Measurements from ENCODE around the gene CCIN.

CCIN gene

GRCh38 chr9:36144309-36145232, 24.6 kb upstream of the CCIN start:
- no peak for DNase-seq (ENCODE audit: low spot score)
- CTCF ChIA-PET: interaction anchor here (0.7 kb wide), 1 partner anchor 21 kb away, joined by 3 read pairs; no protein-coding TSS in a partner anchor
- no peak overlapping the region for H3K27ac ChIP-seq
- POLR2A ChIA-PET (ENCODE audit: low non-redundant PET): no interaction called here
- TF ChIP-seq, protein P1, sequence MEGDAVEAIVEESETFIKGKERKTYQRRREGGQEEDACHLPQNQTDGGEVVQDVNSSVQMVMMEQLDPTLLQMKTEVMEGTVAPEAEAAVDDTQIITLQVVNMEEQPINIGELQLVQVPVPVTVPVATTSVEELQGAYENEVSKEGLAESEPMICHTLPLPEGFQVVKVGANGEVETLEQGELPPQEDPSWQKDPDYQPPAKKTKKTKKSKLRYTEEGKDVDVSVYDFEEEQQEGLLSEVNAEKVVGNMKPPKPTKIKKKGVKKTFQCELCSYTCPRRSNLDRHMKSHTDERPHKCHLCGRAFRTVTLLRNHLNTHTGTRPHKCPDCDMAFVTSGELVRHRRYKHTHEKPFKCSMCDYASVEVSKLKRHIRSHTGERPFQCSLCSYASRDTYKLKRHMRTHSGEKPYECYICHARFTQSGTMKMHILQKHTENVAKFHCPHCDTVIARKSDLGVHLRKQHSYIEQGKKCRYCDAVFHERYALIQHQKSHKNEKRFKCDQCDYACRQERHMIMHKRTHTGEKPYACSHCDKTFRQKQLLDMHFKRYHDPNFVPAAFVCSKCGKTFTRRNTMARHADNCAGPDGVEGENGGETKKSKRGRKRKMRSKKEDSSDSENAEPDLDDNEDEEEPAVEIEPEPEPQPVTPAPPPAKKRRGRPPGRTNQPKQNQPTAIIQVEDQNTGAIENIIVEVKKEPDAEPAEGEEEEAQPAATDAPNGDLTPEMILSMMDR (conservative IDR thresholded peaks at IDR 0.05; ENCODE audit: low read depth): no peak

DNA sequence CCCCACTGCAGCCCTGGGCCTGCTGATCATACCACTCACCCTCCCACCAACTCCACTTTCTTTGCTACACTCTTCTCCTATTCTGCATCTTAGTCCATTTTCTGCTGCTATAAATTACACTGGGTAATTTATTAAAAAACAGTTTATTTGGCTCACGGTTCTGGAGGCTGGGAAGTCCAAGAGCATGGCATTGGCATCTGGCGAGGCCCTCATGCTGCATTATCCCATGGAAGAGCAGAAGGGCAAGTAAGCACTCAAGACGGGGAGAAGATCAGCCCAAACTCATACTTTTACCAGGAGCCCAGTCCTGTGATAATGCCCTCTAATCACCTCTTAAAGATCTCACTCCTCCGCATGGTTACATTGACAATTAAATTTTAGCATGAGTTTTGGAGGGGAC, 23.2 kb upstream of the CCIN start:
- no peak overlapping the region for H3K27ac ChIP-seq
- ChIA-PET POLR2A (ENCODE audit: low non-redundant PET) (no interaction called here), CTCF (no interaction called here)
- TF ChIP-seq, protein P1 (conservative IDR thresholded peaks at IDR 0.05; ENCODE audit: low read depth): no peak
- no peak for DNase-seq (ENCODE audit: low spot score)

- ChIA-PET POLR2A (ENCODE audit: low non-redundant PET) (no interaction called here), CTCF (no interaction called here)
- TF ChIP-seq, protein P1 (conservative IDR thresholded peaks at IDR 0.05; ENCODE audit: low read depth): no peak
- no peak for DNase-seq (ENCODE audit: low spot score)
- no peak overlapping the region for H3K27ac ChIP-seq
These were observed 22.5 kb upstream of the CCIN start for GRCh38 chr9:36146651-36147050.

DNA sequence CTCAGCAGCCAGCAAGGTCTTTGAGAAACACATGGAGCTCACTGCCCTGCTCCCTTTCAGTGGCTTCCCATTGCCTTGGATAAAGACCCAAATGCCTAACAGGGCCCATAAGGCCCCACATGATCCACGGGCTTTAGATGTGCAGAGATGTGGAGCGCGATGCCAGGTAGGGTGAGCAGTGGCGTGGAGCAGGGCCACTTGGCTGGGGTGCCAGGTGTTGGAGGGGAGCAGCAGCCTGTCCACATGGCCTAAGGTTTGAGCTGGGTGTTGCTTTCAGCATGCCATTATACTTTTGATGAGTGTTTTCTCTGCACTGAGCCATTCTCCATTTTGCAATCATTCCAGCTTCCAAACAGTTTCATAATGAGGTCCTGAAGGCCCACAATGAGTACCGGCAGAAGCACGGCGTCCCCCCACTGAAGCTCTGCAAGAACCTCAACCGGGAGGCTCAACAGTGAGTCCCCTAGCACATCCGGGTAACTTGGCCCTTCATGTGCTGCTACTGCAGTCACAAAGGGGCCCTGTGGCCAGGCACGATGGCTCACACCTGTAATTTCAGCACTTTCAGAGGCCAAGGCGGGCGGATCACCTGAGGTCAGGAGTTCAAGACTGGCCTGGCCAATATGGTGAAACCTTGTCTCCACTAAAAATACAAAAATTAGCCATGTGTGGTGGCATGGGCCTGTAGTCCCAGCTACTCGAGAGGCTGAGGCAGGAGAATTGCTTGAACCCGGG, 21.6 kb upstream of the CCIN start:
- ChIA-PET CTCF (interaction anchor here (1.0 kb wide), 1 partner anchor 19 kb away, joined by 3 read pairs; no protein-coding TSS in a partner anchor), POLR2A (ENCODE audit: low non-redundant PET) (no interaction called here)

DNA sequence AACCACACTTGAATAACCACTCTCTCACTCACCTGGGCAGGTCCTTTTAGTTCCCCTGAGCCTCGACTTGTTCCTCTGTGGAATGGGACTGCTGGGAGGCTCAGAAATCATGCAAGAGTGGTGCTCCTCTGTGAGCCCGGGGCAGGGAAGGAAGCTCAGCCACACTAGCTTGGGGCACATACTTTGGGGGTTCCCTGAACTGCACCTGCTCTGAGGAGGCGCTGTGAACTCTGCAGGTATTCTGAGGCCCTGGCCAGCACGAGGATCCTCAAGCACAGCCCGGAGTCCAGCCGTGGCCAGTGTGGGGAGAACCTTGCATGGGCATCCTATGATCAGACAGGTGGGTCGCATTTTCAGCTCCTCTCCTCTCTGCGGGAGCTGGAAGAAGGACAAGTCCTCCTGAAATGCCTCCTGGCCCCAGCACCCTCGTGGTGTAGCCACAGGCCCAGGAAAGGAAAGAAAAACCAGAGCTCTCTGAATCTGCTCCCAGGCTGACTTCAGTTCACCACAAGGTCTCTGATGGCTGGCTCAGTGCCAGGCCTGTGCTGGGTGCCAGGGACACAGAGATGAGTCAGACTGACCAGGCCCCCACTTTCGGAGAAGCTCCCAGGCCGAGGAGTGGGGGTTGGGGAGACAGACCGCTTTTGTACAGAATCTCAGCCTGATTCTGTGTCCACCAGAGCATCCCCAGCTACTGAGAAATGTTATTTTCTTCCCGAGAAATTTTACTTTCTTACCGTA, 20.7 kb upstream of the CCIN start:
- ChIA-PET POLR2A (ENCODE audit: low non-redundant PET) (no interaction called here), CTCF (interaction anchor here (1.0 kb wide), 1 partner anchor 17 kb away, joined by 3 read pairs; no protein-coding TSS in a partner anchor)
- peak overlapping the region; percentile 68 for H3K27ac ChIP-seq
- TF ChIP-seq, protein P1 (conservative IDR thresholded peaks at IDR 0.05; ENCODE audit: low read depth): no peak
- DNase-seq (ENCODE audit: low spot score): peak; percentile 97

More for the DNA sequence above, 21.6 kb upstream of the CCIN start:
- no peak for DNase-seq (ENCODE audit: low spot score)
- peak overlapping the region; percentile 68; the same call in 1 of the 2 replicates for H3K27ac ChIP-seq
- TF ChIP-seq, protein P1 (conservative IDR thresholded peaks at IDR 0.05; ENCODE audit: low read depth): no peak

- peak; percentile 61 for DNase-seq (ENCODE audit: low spot score)
- peak overlapping the region; percentile 68 for H3K27ac ChIP-seq
- TF ChIP-seq, protein P1 (conservative IDR thresholded peaks at IDR 0.05; ENCODE audit: low read depth): no peak
- POLR2A ChIA-PET (ENCODE audit: low non-redundant PET): no interaction called here
- CTCF ChIA-PET: no interaction called here
These were observed 20.0 kb upstream of the CCIN start for GRCh38 chr9:36149197-36149596.
